HG03565 (cell line): ENCODE measurements around the gene BLOC1S3.

Experiments used
- ATAC-seq: cut with Tn5 transposase; IDR thresholded peaks from one replicate; pipeline ENCODE4 v1.9.1; 2021; ENCODE audit warnings: mild to moderate bottlenecking, moderate library complexity; ENCODE audit not compliant: unreplicated experiment

Gene BLOC1S3, protein sequence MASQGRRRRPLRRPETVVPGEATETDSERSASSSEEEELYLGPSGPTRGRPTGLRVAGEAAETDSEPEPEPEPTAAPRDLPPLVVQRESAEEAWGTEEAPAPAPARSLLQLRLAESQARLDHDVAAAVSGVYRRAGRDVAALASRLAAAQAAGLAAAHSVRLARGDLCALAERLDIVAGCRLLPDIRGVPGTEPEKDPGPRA

DNA sequence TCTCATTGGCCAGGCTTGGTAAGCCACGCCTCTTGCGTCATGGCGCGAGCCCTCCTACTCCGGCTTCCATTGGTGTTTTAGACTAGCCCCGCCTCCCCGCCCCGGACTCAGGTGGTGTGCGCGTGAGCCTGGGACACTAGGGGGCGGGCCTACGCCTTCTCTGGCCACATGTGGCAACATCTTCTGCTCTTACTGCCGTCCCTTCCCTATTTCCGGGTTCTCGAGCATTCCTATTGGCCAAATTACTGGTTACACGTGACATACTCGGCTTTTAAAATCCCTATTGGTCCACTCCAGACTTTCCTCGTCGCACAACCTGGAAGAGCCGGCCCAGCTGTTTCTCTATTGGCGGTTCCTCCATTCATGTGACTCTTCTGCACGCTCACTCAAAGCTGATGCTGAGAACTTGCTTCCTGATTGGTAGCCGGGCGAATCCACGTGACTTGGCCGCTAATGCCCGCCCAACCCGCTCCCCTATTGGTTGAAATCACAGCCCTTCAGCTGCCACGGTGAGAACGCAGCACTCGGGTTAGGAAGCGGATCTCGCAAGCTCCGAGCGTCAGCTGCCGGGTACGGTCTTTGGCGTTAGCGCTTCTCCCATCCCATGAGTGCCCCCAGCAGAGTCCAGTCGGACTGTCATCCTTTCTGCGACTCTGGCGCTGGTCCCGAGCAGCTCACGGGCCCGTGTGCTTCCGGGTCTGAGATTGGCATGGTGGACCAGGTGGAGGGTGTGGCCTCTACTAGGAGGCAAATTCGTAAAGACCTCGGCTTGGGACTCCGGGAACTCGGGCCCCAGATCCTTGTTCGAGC lies at the start of gene BLOC1S3:
TSS of gene BLOC1S3 (plus strand) at position 523 of the 810 bp plus-strand sequence. CDS start 513 bp downstream, outside the sequence.
- ATAC-seq = peak; percentile 74

DNA sequence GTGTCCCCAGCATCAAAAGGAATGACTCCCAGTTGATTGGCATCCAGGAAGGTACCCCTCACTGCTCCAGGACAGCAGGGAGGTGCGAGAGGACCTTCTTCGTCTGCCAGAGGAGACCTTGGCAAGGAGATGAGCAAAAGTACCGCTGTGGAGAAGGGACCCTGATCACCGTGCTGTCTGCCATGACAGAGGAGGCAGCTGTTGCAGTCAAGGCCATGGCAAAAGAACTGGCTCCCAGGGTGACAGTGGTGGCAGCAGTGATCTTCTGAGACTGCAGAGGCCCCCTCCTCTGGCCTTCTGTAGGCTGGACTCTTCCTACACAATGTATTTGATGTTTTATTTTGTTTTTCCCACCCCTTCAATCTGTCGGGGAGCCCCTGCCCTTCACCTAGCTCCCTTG lies 49.8 kb upstream of the BLOC1S3 start:
- no peak for ATAC-seq

DNA sequence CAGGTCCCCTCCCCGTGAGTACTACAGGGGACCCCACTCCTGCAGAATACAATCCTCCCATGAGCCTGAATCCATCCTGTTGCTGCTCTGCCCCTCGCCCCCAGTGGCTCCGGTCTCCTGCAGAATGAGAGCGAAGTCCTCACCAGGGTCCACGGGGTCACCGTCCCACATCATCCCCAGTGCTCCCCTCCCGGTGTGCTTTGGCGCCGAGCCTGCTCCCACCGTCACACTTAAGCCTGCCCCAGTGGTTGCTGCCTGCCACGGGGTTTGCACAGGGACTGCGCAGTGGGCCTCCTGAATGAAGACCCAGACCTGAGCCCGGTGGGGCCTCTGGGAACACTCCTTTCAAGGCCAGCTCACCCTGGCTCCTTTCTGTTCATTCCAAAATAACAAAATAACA lies 48.3 kb upstream of the BLOC1S3 start:
- no peak for ATAC-seq

DNA sequence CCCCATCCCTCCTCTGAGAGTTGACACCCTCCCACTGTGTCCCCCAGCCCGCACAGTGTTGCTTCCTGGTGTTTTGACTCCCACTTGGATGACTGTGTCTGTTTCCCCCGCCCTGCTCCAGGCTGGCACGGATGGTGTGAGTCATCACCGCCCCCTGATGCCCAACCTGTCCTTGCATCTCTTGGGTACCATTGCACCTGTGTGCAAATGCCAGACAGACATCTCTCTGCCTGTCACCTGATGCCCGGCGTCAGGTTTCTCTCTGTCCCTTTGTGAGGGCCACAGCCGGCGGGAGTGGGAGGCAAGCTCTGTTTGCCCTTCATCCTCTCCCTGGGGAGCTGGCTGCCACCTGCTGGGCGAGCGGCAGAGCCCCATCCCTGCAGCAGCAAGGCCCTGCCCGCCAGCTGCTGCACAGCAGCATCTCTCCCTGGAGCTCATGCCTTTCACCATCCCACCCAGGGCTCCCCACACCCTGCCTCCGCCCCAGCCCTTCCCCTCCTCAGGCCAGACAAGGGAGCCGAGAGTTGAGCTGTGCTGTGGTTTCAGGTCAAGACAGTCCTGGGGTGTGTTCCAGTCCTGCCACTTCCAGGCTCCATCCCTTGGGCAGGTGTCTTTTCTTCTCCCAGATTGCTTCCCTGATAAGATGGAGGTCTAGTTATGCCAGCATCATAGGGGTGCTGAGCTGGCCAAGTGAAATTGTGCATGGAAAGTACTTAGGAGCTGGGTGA lies 47.5 kb upstream of the BLOC1S3 start:
- no peak for ATAC-seq

DNA sequence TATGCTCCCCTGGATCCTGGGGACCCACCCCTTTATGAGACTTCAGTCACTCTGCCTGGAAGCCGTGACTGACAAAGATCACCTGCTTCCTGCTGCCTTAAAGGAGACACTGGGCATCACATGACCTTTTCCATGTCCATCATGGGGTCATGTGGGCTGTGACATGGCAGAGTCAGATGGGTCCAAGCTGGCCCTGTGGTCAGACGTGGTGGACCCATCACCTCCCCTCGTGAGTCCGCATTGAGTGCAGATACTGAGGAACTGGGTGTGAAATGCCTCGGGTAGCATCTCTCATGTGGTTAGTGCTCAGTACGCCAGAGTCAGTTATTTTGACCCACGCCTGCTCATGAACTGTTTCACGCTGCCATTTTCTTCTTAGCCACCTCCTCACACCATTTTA lies 44.9 kb upstream of the BLOC1S3 start:
- no peak for ATAC-seq

DNA sequence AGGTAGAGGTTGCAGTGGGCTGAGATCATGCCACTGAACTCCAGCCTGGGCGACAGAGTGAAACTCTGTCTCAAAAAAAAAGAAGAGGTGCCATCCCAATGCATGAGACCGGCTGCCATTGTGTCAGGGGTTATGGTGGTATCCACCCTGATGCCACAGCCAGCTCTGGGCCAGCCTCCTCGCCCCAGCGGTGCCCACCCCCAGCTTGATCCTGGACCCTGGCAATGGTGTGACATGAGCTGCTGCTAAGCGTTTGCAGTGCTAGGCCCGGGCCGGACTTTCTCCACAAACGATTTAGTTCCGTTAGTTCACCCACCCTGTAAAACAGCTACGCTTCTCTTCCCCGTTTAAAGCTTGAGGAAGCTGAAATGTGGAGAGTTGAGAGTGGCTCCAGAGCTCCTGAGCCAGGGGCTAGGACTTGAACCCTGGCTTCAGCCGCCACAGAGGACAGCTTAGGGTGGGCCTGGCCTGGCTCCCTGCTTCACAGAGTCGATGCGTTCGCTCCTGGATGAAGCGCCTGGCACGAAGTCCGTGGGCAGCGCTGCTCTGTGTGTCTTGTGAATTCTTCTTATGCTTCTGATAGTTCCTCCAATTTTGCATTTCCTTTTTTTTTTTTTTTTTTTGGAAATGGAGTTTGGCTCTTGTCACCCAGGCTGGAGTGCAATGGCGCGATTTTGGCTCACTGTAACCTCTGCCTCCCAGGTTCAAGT lies 43.3 kb upstream of the BLOC1S3 start:
- ATAC-seq = no peak

DNA sequence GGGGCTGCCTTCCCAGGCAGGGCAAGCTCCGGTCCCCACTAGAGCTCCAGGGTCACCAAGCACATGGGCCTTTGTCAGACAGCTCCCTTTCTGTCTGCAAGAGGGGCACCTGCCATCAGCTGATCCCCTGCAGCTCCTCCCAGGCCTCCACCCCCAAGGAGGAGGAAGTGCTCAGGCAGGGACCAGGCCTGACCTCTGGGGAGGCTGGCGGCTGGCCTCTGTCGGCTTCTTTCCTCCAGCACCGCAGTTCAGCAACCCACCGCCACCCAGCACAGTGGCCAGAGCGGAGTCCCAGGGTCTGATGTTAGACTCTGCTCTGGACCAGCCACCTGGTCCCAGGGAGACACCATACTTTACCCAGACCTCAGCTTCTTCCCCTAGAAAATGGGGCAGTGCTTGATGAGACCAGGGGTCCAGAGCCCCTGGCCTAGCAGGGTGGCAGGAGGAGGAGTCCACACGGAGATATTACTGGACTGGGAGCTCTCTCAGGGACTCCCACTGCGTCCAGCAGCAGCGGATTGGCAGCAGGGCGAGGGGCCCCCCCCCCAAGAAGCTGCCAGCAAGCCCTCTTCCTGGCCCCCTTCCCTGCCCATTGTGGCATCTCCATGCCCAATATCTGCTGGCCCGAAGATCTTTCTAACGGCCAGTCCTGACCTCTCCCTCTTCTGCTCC lies 41.9 kb upstream of the BLOC1S3 start:
- ATAC-seq = no peak

DNA sequence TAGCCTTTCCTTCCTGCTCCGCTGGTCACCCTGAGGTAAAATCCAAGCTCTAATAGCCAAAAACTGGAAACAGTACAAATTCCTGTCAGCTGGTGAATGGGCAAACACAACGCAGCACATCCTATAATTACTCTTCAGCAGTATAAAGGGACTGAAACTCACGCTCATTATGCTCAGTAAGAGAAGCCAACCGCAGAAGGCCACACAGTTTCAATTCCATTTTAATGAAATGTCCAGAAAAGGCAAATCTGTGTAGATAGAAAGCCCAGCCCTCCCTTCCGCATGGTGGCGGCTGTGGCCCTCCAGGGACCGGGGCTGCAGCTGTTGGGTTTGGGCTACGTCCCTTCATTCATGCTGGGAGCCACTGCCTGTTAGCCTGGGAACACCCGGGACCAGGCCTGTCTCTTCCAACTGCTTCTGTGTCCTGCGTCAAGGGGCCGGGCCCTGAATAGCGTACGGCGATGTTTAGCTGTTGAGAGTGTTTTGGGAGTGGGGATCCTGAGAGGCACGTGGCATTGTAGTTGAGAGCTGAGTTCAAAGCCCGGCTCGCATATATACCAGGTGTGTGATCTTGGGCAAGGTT lies 41.3 kb upstream of the BLOC1S3 start:
- ATAC-seq = peak; percentile 60

DNA sequence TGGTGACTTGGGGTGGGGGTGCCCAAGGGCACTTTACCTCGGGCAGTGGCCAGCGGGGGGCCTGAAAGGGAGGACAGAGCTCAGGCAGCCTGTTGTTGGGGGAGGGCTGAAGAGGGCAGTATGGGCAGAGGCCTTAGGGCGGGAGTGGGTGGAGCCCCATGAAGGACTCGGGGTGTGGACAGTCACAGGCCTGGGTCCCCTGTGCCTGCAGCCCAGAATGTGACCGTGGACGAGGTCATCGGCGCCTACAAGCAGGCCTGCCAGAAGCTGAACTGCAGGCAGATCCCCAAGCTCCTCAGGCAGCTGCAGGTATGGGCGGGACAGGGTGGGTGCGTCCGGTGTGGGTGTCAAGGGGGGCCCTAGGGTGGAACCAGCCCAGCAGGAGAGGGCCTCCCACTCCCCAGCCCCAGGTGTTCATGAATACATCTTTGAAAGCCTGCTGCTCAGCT lies 40.3 kb upstream of the BLOC1S3 start:
- ATAC-seq = no peak

DNA sequence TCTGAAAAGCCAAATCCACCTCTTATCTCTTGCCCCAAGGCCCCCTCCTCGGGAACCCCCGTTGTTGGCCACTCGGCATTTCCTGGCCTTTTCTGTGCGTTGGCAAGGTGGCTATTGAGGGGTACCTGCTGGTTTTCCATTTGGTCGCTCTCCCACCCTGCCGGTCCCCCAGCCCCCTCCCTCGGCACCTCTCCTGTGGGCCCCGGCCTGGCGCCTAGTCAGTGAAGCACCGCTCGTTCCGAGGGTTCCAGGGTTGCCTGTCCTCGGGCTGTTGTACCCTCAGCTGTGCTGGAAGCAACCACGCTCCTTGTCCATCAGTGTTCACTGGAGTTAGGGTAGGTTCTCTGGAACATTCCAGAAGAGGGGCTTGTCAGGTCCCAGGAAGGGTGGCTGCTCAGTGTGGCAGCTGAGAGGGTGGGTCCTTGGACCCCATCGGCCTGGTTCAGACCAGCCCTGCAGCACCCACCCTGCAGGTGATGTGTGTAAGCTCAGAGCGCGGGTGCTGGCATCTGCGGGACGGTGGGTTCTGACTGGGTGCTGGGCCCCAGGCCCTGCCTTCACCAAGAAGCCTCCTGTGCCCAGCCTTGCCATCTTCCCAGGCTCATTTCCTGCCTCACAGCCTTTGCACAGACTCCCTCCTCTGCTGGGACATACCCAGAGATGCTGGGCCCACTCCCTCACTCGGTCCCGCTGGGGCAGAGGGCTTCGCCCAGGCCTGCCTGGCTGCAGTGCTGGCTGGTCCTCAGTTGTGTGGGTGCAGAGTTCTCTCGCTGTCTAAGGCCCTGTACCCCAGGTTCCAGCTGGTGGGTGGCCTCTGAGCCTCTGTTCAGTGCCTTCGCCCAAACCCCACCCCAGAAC lies 39.1 kb upstream of the BLOC1S3 start:
- ATAC-seq = no peak

DNA sequence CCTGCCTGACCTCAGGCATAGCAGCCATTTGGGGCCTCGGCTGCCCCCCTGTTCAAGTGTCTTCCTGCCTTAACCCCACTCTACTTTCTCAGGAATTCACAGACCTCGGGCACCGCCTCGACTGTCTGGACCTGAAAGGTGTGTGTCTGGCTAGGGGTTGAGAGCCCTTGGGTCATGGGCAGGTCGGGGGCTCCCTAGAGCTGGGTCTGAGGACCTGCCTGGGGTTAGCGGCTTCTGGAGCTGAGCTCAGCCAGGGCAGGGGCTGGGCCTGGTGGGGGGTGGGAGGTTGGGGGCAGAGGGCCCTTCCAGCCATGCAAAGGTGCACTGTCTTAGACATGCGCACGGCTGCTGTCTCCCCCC lies 38.5 kb upstream of the BLOC1S3 start:
- ATAC-seq = no peak

DNA sequence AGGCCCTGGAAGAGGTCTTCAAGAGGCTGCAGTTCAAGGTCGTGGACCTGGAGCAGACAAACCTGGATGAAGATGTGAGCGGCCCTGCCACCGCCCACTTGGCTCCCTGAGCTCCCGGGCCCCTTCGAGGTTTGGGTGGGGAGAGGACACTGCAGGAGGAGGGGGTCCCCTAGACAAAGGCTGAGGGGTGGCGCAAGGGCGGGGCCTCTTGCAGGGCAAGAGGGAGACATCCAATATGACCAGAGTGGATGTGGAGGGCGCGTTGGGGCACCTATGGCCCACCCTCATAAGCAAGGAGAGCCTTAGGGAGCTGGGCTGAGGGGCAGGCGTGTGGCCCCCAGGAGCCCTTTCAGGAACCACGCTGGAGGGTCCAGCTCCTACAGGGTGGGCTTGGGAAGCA lies 38.1 kb upstream of the BLOC1S3 start:
- no peak for ATAC-seq

DNA sequence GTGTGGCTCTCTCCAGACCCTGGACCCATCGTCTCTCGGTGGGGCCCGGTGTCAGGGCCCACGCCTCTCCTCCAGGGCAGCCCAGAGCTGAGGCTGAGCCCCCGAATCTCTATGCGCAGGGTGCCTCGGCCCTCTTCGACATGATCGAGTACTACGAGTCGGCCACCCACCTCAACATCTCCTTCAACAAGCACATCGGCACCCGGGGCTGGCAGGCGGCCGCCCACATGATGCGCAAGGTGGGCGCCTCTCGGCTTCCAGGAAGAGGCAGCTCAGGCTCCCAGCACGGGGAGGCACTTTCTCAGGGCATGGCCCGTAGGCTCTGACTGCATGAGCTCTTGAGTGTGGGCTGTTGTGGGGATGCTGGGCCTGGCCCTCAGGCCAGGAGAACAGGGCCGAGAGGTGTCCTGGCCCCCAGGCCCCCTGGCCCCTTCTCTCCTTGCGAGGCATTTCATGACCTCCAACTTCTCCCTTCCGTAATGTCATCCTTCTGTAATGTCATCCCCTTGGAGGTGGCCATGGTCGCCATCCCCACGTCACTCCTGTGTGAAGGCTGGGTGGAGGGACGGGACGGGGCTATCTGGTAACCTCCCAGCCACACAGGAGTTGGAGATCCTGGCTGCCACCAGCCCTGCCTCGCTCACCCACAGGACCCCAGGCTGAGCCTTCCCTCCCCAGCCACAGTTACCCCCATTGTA lies 37.2 kb upstream of the BLOC1S3 start:
- no peak for ATAC-seq

DNA sequence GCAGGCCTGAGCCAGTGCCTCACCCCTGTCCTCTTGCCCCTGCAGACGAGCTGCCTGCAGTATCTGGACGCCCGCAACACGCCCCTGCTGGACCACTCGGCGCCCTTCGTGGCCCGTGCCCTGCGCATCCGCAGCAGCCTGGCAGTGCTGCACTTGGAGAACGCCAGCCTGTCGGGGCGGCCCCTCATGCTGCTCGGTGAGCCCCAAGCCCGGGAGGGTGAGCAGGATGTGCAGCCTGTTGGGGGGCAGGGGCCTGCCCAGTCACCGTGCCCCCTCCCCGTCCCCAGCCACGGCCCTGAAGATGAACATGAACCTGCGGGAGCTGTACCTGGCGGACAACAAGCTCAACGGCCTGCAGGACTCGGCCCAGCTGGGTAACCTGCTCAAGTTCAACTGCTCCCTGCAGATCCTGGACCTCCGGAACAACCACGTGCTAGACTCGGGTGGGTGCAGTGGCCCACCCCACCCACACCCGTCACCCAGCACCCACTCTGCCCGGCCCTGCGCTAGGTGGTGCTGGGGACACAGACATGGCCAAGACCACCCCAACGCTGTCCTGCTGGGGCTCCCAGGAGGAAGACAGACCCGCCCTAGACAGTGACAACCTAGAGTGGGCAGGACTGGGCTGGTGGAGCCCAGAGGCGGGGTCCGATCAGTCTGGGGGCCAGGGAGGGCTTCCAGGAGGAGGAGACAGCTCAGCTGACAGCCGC lies 36.4 kb upstream of the BLOC1S3 start:
- no peak for ATAC-seq

DNA sequence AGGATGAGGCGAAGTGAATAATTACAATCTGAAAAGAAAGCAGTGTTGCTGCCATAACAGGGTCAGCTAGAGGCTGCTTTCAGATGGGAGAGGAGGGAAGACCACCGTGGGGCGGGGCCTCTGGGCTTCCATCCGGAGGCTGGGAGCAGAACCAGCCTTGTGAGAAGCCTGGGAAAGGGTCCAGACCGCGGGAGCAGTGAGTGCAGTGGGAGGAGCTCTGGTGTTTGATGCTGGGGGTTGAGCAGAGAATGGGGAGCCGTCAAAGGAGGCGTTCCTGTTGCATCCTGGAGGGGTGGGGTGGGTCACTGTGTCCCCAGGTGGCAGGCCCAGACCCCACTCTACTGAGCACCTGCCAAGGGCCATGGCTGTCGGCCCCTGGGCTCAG lies 35.9 kb upstream of the BLOC1S3 start:
- no peak for ATAC-seq

DNA sequence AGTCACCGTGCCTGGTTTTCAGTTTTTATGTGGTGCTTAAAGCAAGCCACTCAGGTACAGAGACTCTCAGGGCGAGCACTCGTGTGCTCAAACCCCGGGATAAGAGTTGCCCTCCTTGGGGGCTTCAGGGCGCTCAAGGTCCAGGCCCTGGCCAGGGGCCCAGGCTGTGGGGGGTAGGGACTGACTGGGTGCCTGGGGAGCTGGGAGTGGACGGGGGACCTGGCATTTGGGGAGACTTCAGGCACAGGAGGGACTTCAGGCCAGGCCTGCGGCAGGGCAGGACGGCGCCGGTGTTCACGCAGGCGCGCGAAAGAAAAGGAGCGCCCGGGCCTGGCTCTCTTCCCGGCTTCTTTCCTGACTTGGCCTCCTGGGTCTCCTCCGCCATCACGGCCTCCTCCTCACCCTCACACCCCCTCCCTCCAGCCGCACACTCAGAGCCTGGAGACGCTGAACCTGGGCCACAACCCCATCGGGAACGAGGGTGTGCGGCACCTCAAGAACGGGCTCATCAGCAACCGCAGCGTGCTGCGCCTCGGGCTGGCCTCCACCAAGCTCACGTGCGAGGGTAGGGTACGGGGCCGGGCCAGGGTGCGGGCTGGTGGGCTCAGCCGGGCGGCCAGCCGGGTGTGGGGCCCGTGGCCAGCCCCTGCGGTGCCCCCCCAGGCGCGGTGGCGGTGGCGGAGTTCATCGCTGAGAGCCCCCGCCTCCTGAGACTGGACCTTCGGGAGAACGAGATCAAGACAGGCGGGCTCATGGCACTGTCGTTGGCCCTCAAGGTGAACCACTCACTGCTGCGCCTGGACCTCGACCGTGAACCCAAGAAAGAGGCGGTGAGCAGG lies 33.9 kb upstream of the BLOC1S3 start:
- no peak for ATAC-seq
